Measurements from ENCODE around the gene PPME1. TPM values are rescaled to one million over a fixed set of nuclear protein-coding genes. Genes with fewer than 3 reads are reported as not detected.

The PPME1 gene
- total RNA-seq, 1 experiment from 2014 or later = 39.4 TPM

- WGBS (ENCODE audit: extremely low coverage, insufficient read length, low lambda C conversion rate) = no CpG with 5 or more reads among the region's 1 CpG
- Histone ChIP-seq H3K4me2 (ENCODE audit: insufficient read depth, insufficient read length, low read length) (no peak overlapping the region), H3K9me3 (ENCODE audit: control insufficient read depth, low read depth, low read length) (no peaks in the 10 kb centered on the region), H3K79me1 (ENCODE audit: insufficient read depth, low read depth, low read length, poor library complexity, severe bottlenecking) (no peaks in the 10 kb centered on the region), H2BK15ac (ENCODE audit: low read depth, low read length) (no peak overlapping the region), H3K14ac (ENCODE audit: insufficient read depth, low read length) (no peak overlapping the region), H2BK5ac (ENCODE audit: insufficient read length, low read length) (no peak overlapping the region), H2AK5ac (ENCODE audit: insufficient read length, low read length) (no peak overlapping the region), H3K56ac (ENCODE audit: insufficient read length, low read depth, low read length) (no peak overlapping the region), H3K27me3 (ENCODE audit: insufficient read depth, low read length) (no peaks in the 10 kb centered on the region), H3K23ac (ENCODE audit: insufficient read length, low read depth, low read length) (no peak overlapping the region), H4K5ac (ENCODE audit: insufficient read length, low read depth, low read length) (no peak overlapping the region), H4K8ac (replicated peaks; ENCODE audit: insufficient read length, low read depth, low read length) (no peak overlapping the region), H2BK12ac (ENCODE audit: insufficient read length, low read depth, low read length) (no peak overlapping the region), H2BK120ac (ENCODE audit: low read depth, low read length, poor library complexity, severe bottlenecking) (no peak overlapping the region), H3K23me2 (ENCODE audit: insufficient read length, low read depth, low read length, poor library complexity, severe bottlenecking) (no peaks in the 10 kb centered on the region), H3K27ac (ENCODE audit: insufficient read length, low read depth, low read length) (no peak overlapping the region), H3K79me2 (ENCODE audit: insufficient read depth, low read length) (no peaks in the 10 kb centered on the region; the same call in 1 of the 2 replicates), H2BK20ac (ENCODE audit: low read depth, low read length, poor library complexity, severe bottlenecking) (no peak overlapping the region), H3K4me1 (ENCODE audit: insufficient read depth, low read length) (no peaks in the 10 kb centered on the region), H4K91ac (ENCODE audit: insufficient read length, low read depth, low read length) (no peak overlapping the region), H2AFZ (ENCODE audit: low read length) (no peak overlapping the region), H4K20me1 (ENCODE audit: control insufficient read depth, insufficient read depth, insufficient read length) (no peaks in the 10 kb centered on the region), H3T11ph (ENCODE audit: low read length) (no peak overlapping the region), H3K9ac (ENCODE audit: extremely low read depth, insufficient read length, low read length) (no peak overlapping the region), H3K4ac (ENCODE audit: low read depth, low read length) (no peak overlapping the region), H3K18ac (ENCODE audit: insufficient read length, low read depth, low read length) (no peak overlapping the region)
- Mint-ChIP-seq H3K36me3 (ENCODE audit: insufficient read depth in 1 of 3, low read depth in 3 of 3) (peaks cover 6 to 10% (median 7%) of the 10 kb centered on the region in 3 experiments; a peak in 6 of 7 replicates), H3K4me3 (no peak overlapping the region), H3K27me3 (ENCODE audit: low read depth) (no peaks in the 10 kb centered on the region), H3K4me1 (peaks cover 0 to 2% of the 10 kb centered on the region in 2 experiments; a peak in 2 of 4 replicates), H3K27ac (no peak overlapping the region), H3K9me3 (no peaks in the 10 kb centered on the region)
- no peak for TF ChIP-seq CTCF (conservative IDR thresholded peaks at IDR 0.05)
- DNase-seq = no peak
Observed at GRCh38 chr11:74154620-74155281, 16.3 kb upstream of the PPME1 start.
